Transverse colon (tissue), 4 donors: Measurements from ENCODE around the gene TNN. TPM values are rescaled to one million over a fixed set of nuclear protein-coding genes. Genes with fewer than 3 reads are reported as not detected.
"Not testable (repeated sequence)": the region's sequence is repeated elsewhere in the genome, so short reads cannot be mapped to it uniquely, and the experiment has no call there.

Source experiments
- DNase-seq: peaks from one replicate; pipeline ENCODE4 v3.0.0-alpha.2; 2019
- H3K27ac ChIP-seq, 4 donors: fragments of 200-600 bp; sonication (generic); 2 replicates each; pipeline ENCODE4 v1.5.1; 2016 to 2018; ENCODE audit warnings: inconsistent platforms in 4 of 4
- H3K27me3 ChIP-seq: fragments of 200-600 bp; sonication (generic); 2 replicates; pipeline ENCODE4 v1.5.1; 2017; ENCODE audit warnings: inconsistent platforms
- H3K36me3 ChIP-seq, 4 donors: fragments of 200-600 bp; sonication (generic); 2 replicates each; pipeline ENCODE4 v1.5.1; 2017 to 2019; ENCODE audit warnings: inconsistent platforms in 4 of 4
- H3K4me1 ChIP-seq, 4 donors: fragments of 200-600 bp; sonication (generic); 2 replicates each; pipeline ENCODE4 v1.5.1; 2017 to 2020; ENCODE audit warnings: inconsistent platforms in 4 of 4
- H3K4me3 ChIP-seq, 4 donors: fragments of 200-600 bp; sonication (generic); 1 replicate in 1 of 4; 2 replicates in 3 of 4; pipeline versions ENCODE4 v1.5.1 to v1.6.1; 2017 to 2019; ENCODE audit warnings: inconsistent platforms in 4 of 4
- H3K9me3 ChIP-seq, 2 donors: fragments of 200-600 bp; sonication (generic); 2 replicates each; pipeline ENCODE4 v1.5.1; 2017 to 2019; ENCODE audit warnings: inconsistent platforms in 2 of 2
- CTCF ChIP-seq, 5 experiments: fragments of 200-600 bp in 3 of 5; fragments of 450-650 bp in 2 of 5; sonication (generic) in 3 of 5; IDR thresholded peaks; 1 replicate in 2 of 5; 2 replicates in 3 of 5; pipeline ENCODE4 v1.5.1; 2016 to 2017; ENCODE audit warnings: antibody characterized with exemption in 5 of 5, inconsistent platforms in 3 of 5, mild to moderate bottlenecking in 2 of 5, moderate library complexity in 1 of 5
- EP300 ChIP-seq: sonication (generic); formaldehyde crosslinking; IDR thresholded peaks from one replicate; pipeline ENCODE4 v1.6.1; 2017; ENCODE audit warnings: antibody characterized with exemption, low read depth
- POLR2A ChIP-seq: fragments of 450-650 bp; IDR thresholded peaks from one replicate; pipeline ENCODE4 v1.6.1; 2016; ENCODE audit warnings: antibody characterized with exemption, mild to moderate bottlenecking, moderate library complexity
- POLR2AphosphoS5 ChIP-seq, 3 donors: sonication (generic); formaldehyde crosslinking; IDR thresholded peaks; one replicate each; pipeline ENCODE4 v1.6.1; 2016; ENCODE audit warnings: antibody characterized with exemption in 3 of 3
- WGBS, 2 donors: methylation state at CpG; one replicate each; pipeline ENCODE4 v1.1.5; 2018; ENCODE audit warnings: low coverage in 1 of 2; 5-methylcytosine and 5-hydroxymethylcytosine counted together
- in situ Hi-C, 4 donors: fragments of 200-750 bp; cut with MboI; loops; one replicate each; pipeline versions ENCODE4 v1.15.0 to v1.15.1; 2017; ENCODE audit warnings: low sequenced_read_pairs in 3 of 4, low pct_ligation_motif_present in 1 of 4, low pct_unique_long_range_greater_than_20kb in 1 of 4
- intact Hi-C: fragments of 100-400 bp; cut with DNase I; formaldehyde crosslinking; loops from one replicate; pipeline ENCODE4 v1.15.1; 2023; ENCODE audit warnings: low total_unique reads
- total RNA-seq, 4 donors: library from RNA; depleted of rRNA; stranded (reverse); fragments of >200 nt; gene quantifications; one replicate each; pipeline ENCODE4 v1.1.0, GENCODE V29; 2016

The TNN gene
- total RNA-seq, 4 donors from 2014 or later, result 0.14 TPM; not detected in 3

GRCh38 chr1:175097361-175097760, 29.7 kb downstream of the TNN start:
- TF ChIP-seq POLR2A (no peak), CTCF (IDR thresholded peaks at IDR 0.05) (no peak), EP300 (no peak), POLR2AphosphoS5 (IDR thresholded peaks at IDR 0.05) (no peak)
- WGBS, 2 donors, result 81 to 91% methylated on average over 4 to 9 of the region's 9 CpGs
- no peaks in the 10 kb centered on the region for H3K9me3 ChIP-seq
- no peak overlapping the region for H3K27ac ChIP-seq
- DNase-seq, result no peak
- H3K4me3 ChIP-seq, result no peak overlapping the region
- no peaks in the 10 kb centered on the region for H3K27me3 ChIP-seq
- in situ Hi-C loops, result no loop called here
- intact Hi-C loops, result no loop called here
- H3K4me1 ChIP-seq, result no peaks in the 10 kb centered on the region
- no peaks in the 10 kb centered on the region for H3K36me3 ChIP-seq

GRCh38 chr1:175099916-175100315, 32.3 kb downstream of the TNN start:
- no peak for DNase-seq
- Histone ChIP-seq H3K27ac (no peak overlapping the region), H3K9me3 (no peaks in the 10 kb centered on the region), H3K36me3 (no peaks in the 10 kb centered on the region), H3K4me3 (no peak overlapping the region), H3K27me3 (no peaks in the 10 kb centered on the region), H3K4me1 (no peaks in the 10 kb centered on the region)
- TF ChIP-seq EP300, result no peak
- no peak for TF ChIP-seq POLR2A
- in situ Hi-C loops (no loop called here), intact Hi-C loops (no loop called here)
- 60 to 84% methylated on average over 1 to 2 of the region's 2 CpGs for WGBS, 2 donors

- H3K27me3 ChIP-seq, in situ Hi-C loops, H3K4me3 ChIP-seq, H3K27ac ChIP-seq, H3K4me1 ChIP-seq, intact Hi-C loops, H3K9me3 ChIP-seq, DNase-seq, H3K36me3 ChIP-seq: not testable (repeated sequence)
- WGBS, 2 donors, result 97% methylated on average over 13 of the region's 21 CpGs; no CpG with 5 or more reads in 1 of the 2 donors
These were observed 34.5 kb downstream of the TNN start for GRCh38 chr1:175102166-175102565.

GRCh38 chr1:175106536-175106935, 38.9 kb downstream of the TNN start:
- H3K4me1 ChIP-seq, H3K27me3 ChIP-seq, intact Hi-C loops, H3K27ac ChIP-seq, H3K36me3 ChIP-seq, DNase-seq, H3K9me3 ChIP-seq, in situ Hi-C loops, H3K4me3 ChIP-seq: not testable (repeated sequence)
- WGBS, 2 donors, result 92 to 100% methylated on average over 1 to 15 of the region's 15 CpGs

GRCh38 chr1:175108331-175108820, 40.7 kb downstream of the TNN start:
- H3K4me3 ChIP-seq, in situ Hi-C loops, H3K27ac ChIP-seq, DNase-seq, H3K36me3 ChIP-seq, H3K27me3 ChIP-seq, H3K4me1 ChIP-seq, intact Hi-C loops, H3K9me3 ChIP-seq: not testable (repeated sequence)
- 90% methylated on average over 16 of the region's 25 CpGs; no CpG with 5 or more reads in 1 of the 2 donors for WGBS, 2 donors

GRCh38 chr1:175114996-175115395, 47.4 kb downstream of the TNN start:
- Histone ChIP-seq H3K4me3 (no peak overlapping the region), H3K9me3 (peaks cover 9 to 10% of the 10 kb centered on the region in 2 donors), H3K36me3 (no peaks in the 10 kb centered on the region), H3K27me3 (no peaks in the 10 kb centered on the region), H3K27ac (no peak overlapping the region), H3K4me1 (no peaks in the 10 kb centered on the region)
- TF ChIP-seq CTCF (IDR thresholded peaks at IDR 0.05), result no peak
- no peak for TF ChIP-seq EP300
- no peak for TF ChIP-seq POLR2AphosphoS5 (IDR thresholded peaks at IDR 0.05)
- intact Hi-C loops, result no loop called here
- no peak for DNase-seq
- in situ Hi-C loops, result no loop called here
- 59% methylated on average over 2 of the region's 2 CpGs; no CpG with 5 or more reads in 1 of the 2 donors for WGBS, 2 donors
